ENCODE results near the gene GLP1R.

Gene GLP1R

DNA sequence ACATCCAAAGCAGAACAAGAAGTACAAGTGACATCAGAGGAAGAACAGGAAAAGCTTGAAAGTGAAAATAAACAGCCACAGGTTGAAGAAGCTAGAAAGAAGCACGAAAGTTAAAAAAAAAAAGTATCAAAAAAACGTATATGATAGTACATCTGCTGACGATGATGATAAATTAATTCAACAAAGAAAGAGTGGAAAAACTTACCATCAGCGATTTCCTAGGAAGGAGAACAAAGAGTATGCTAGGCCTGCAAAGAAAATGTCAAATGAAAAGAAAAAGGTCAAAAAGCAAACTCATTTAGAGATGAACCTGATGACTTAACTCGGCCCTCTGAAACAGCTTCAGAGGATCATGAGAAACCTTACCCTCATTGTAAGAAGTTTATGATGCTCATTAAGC, 62.7 kb downstream of the GLP1R start:
- H3K4me3 ChIP-seq (ENCODE audit: low read depth, low read length): no peak overlapping the region
- TF ChIP-seq, protein P1, sequence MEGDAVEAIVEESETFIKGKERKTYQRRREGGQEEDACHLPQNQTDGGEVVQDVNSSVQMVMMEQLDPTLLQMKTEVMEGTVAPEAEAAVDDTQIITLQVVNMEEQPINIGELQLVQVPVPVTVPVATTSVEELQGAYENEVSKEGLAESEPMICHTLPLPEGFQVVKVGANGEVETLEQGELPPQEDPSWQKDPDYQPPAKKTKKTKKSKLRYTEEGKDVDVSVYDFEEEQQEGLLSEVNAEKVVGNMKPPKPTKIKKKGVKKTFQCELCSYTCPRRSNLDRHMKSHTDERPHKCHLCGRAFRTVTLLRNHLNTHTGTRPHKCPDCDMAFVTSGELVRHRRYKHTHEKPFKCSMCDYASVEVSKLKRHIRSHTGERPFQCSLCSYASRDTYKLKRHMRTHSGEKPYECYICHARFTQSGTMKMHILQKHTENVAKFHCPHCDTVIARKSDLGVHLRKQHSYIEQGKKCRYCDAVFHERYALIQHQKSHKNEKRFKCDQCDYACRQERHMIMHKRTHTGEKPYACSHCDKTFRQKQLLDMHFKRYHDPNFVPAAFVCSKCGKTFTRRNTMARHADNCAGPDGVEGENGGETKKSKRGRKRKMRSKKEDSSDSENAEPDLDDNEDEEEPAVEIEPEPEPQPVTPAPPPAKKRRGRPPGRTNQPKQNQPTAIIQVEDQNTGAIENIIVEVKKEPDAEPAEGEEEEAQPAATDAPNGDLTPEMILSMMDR (IDR thresholded peaks at IDR 0.05; ENCODE audit: low read depth, low read length): no peak

DNA sequence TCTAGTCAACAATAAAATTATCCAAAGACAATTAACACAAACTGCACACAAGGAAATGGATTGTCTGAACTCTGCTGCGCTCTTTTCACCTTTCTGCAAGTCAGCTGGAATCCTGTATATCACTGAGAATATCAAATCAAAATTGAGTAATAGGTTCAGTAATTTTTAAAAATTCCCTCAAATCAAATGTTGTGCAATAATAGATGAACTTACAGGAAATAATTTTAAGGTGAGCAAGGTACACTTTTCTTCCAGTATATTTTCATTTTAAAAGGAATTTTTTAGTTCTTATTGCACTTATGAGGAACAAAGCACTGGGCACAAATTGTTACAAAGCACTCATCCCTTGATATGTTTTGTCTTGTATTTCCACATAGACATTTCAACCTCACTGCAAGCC, 65.2 kb downstream of the GLP1R start:
- no peak overlapping the region; the same call in 1 of the 2 replicates for H3K4me3 ChIP-seq (ENCODE audit: low read depth, low read length)
- TF ChIP-seq, protein P1 (IDR thresholded peaks at IDR 0.05; ENCODE audit: low read depth, low read length): no peak

DNA sequence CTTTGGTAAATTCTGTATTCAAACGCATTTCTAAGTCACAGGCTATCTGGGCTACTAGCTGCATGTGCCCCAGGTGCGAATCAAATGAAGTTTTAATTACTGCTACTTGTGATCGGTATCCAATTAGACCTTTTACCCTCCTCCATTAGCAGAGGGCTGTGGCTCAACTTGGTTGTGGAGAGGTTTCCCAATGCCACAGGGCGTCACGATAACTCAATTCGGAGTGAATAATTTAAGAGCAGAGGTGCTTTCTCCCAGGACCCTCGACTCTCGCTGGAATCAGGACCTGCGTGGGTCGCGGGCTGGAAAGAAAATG, 65.8 kb downstream of the GLP1R start:
- TF ChIP-seq, protein P1 (IDR thresholded peaks at IDR 0.05; ENCODE audit: low read depth, low read length): no peak
- H3K4me3 ChIP-seq (ENCODE audit: low read depth, low read length): peak overlapping the region; percentile 81

DNA sequence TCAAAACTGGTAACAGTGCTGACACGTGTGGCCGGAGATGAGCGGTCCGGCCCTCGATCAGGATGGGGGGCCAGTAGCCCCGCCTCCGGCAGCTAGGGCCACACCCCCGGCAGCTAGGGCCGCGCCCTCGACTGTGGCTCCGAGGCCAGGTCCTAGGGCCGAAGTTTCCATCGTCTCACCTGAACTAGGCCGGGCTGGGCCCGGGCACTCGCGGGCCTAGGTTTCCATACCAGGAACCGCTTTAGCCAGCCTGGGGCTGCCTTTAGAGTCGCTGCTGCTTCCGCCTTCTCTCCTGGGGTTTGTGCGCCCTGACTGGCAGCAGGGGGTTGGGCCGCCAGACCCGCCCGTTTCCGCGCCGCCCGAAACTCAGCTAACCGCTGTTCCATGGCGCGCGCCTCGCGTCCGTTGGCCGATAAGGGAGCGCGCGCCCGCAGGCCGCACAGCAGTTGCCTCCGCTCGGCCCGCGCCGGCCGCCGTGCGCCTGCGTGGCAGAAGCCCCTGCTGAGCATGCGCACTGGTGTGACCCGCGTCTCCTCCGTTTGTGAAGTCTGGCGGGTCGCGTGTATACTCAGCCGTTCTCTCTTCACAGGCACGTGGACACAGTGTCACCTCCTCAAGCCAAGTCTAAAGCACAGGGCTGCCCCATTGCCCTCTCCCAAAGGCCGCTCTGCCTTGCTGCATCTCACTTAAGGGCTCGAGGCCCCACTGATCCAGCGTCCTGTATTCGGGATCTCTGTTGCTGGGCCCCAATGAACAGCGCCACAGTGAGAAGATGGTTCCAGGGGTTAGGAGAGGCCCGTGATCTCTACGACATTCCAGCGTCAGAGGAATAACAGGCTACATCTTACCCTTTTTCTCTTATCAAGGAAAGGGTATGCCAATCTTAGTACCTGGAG, 66.4 kb downstream of the GLP1R start, which contains the start of gene SAYSD1:
SAYSD1 (minus strand) TSS at position 483 of the 896 bp plus-strand sequence; CDS start at position 386, 97 bp downstream.
- peak within 1 kb of the TSS; percentile 81 for H3K4me3 ChIP-seq (ENCODE audit: low read depth, low read length)
- TF ChIP-seq, protein P1 (IDR thresholded peaks at IDR 0.05; ENCODE audit: low read depth, low read length): no peak

DNA sequence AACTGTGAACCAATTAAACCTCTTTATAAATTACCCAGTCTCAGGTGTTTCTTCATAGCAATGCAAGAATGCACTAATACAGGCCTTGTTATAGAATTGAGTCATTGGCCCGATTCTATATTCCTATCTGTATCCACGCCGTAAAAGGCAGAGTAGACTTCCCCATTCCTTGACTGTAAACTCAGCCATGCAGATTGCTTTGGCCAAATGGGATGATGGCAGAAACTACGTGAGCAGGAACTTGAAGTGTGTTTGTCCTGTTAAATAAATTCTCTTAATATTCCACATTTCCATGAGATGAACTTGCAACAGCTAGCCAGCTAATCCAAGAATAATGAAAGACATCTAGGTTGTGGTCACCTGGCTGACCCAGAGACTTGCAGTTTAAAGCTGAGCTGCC, 70.3 kb downstream of the GLP1R start:
- no peak overlapping the region for H3K4me3 ChIP-seq (ENCODE audit: low read depth, low read length)
- TF ChIP-seq, protein P1 (IDR thresholded peaks at IDR 0.05; ENCODE audit: low read depth, low read length): no peak

DNA sequence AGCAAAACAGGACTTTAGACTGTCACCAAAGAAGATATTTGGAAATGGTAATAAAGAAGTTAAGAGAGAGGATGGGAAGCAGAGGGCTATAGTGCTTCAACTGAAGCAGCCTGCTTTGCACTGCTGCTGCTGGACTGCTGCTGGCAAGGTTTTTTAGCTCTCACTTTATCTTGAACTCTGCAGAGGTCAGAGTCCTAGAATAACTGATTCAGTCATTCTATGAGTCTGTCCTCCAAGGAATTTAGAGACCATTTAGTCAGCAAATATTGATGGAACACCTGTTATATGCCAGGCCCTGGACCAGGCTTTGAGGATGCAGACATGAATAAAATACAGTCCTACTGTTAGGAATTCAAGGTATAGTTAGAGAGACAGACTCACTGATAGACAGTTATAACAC, 75.5 kb downstream of the GLP1R start:
- TF ChIP-seq, protein P1 (IDR thresholded peaks at IDR 0.05; ENCODE audit: low read depth, low read length): no peak
- no peak overlapping the region for H3K4me3 ChIP-seq (ENCODE audit: low read depth, low read length)

DNA sequence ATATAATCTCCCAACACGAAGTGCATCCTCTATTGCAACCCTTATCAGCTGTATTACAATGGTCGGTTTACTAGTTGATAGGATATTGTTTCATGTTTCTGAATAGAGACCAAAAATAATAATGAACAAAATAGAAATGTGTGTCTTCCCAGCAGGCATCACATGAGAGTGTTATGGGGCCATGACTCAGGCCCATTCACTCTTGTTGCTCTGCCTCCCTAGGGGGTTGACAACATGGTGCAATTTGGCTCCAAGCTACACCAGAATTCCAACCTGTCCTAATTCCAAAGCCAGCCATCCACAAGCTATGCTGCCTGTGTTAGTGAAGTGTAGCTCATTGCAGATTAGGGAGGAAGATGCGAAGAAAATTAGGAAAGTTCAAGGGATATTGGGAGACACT, 79.5 kb downstream of the GLP1R start:
- H3K4me3 ChIP-seq (ENCODE audit: low read depth, low read length): no peak overlapping the region
- TF ChIP-seq, protein P1 (IDR thresholded peaks at IDR 0.05; ENCODE audit: low read depth, low read length): no peak

Data from WI38 (cell line).